Stimulated activated CD8-positive, alpha-beta memory T cell treated with anti-CD3 and anti-CD28 coated beads, Interleukin-12 subunit alpha, Interleukin-12 subunit beta, amount 100 ng/mL, for 4 hours (primary cell): ENCODE measurements around the gene ADGRG3.
A peak's percentile ranks its signal among the peaks of the same experiment; 100 is the strongest.

Experiments used
- DNase-seq: peaks from one replicate; pipeline ENCODE4 v3.0.0-alpha.2; 2020; ENCODE audit warnings: low read depth

ADGRG3 gene

GRCh38 chr16:57646388-57647039, 21.6 kb upstream of the ADGRG3 start:
- no peak for DNase-seq

- no peak for DNase-seq
Observed at GRCh38 chr16:57647136-57647875, 20.8 kb upstream of the ADGRG3 start.

GRCh38 chr16:57648125-57648524, 20.0 kb upstream of the ADGRG3 start:
- no peak for DNase-seq

GRCh38 chr16:57648581-57649442, 19.3 kb upstream of the ADGRG3 start:
- peak; percentile 64 for DNase-seq

- no peak for DNase-seq
Observed at GRCh38 chr16:57649443-57649751, 18.7 kb upstream of the ADGRG3 start.

GRCh38 chr16:57649846-57650245, 18.3 kb upstream of the ADGRG3 start:
- no peak for DNase-seq

- no peak for DNase-seq
Observed at GRCh38 chr16:57651344-57652333, 16.5 kb upstream of the ADGRG3 start.

GRCh38 chr16:57652695-57653471, 15.2 kb upstream of the ADGRG3 start:
- no peak for DNase-seq

GRCh38 chr16:57653936-57654335, 14.2 kb upstream of the ADGRG3 start:
- DNase-seq: no peak

GRCh38 chr16:57656342-57656955, 11.7 kb upstream of the ADGRG3 start:
- no peak for DNase-seq

GRCh38 chr16:57657228-57657627, 10.9 kb upstream of the ADGRG3 start:
- DNase-seq: no peak

- no peak for DNase-seq
Observed at GRCh38 chr16:57658130-57658877, 9.8 kb upstream of the ADGRG3 start.

- no peak for DNase-seq
Observed at GRCh38 chr16:57658878-57659674, 9.0 kb upstream of the ADGRG3 start.

- DNase-seq: no peak
Observed at GRCh38 chr16:57660715-57661463, 7.2 kb upstream of the ADGRG3 start.

- DNase-seq: no peak
Observed at GRCh38 chr16:57661510-57661909, 6.6 kb upstream of the ADGRG3 start.

- no peak for DNase-seq
Observed at GRCh38 chr16:57661936-57662906, 5.9 kb upstream of the ADGRG3 start.

- no peak for DNase-seq
Observed at GRCh38 chr16:57663436-57663835, 4.7 kb upstream of the ADGRG3 start.
